HCT116 (cell line): ENCODE results near the gene CFAP47. TPM values are rescaled to one million over a fixed set of nuclear protein-coding genes. Genes with fewer than 3 reads are reported as not detected.
"Not testable (repeated sequence)": the region's sequence is repeated elsewhere in the genome, so short reads cannot be mapped to it uniquely, and the experiment has no call there.

ENCODE experiments used
- ATAC-seq: fragments of 200-7000 bp; cut with Tn5 transposase; 2 replicates; pipeline ENCODE4 v1.9.1; 2020; ENCODE audit warnings: mild to moderate bottlenecking, moderate library complexity
- BruUV-seq: library from RNA; stranded (reverse); fragments of 400-500 nt; replicated peaks from 2 replicates; lab custom pipeline; 2021; lab: Mats Ljungman, UMichigan
- CTCF ChIA-PET: fragments of 300-600 bp; sonication (Branson Sonifier 250); formaldehyde crosslinking; loops from one replicate; lab custom pipeline; 2021; ENCODE audit warnings: antibody characterized with exemption; lab: Charles Lee
- POLR2A ChIA-PET: fragments of 300-600, 350-600 bp; sonication (Branson Sonifier 250); formaldehyde crosslinking; loops from one replicate; lab custom pipeline; 2021; ENCODE audit warnings: antibody characterized with exemption; lab: Charles Lee
- RAD21 ChIA-PET, 2 experiments: fragments of 300-600 bp; sonication (Branson Sonifier 250); formaldehyde crosslinking; loops; one replicate each; lab custom pipeline; 2023; ENCODE audit warnings: low total read pairs in 2 of 2; ENCODE audit not compliant: uncharacterized antibody in 2 of 2, unreplicated experiment in 2 of 2, low non-redundant PET in 1 of 2; lab: Charles Lee
- DNase-seq: peaks from one replicate; pipeline ENCODE4 v3.0.0-alpha.2; 2010; ENCODE audit warnings: low read depth, low spot score
- H2AFZ ChIP-seq: fragments of 200-600 bp; shearing (Covaris generic), sonication (generic); 2 replicates; pipeline ENCODE4 v1.6.1; 2017; ENCODE audit warnings: low read depth, mixed run types, mixed read lengths, antibody characterized with exemption, low read length; ENCODE audit not compliant: poor library complexity, severe bottlenecking
- H3K27ac ChIP-seq: 2 replicates; pipeline ENCODE4 v1.5.1; 2012; ENCODE audit warnings: low read depth, low read length
- H3K27me3 ChIP-seq: fragments of 200-600 bp; sonication (generic); 2 replicates; pipeline ENCODE4 v1.6.1; 2016; ENCODE audit warnings: mixed run types, low read length, mixed read lengths; ENCODE audit not compliant: insufficient read depth
- H3K36me3 ChIP-seq, 2 experiments: fragments of 200-500 bp in 1 of 2; fragments of 200-600 bp in 1 of 2; sonication (Bioruptor generic) in 1 of 2; sonication (generic) in 1 of 2; 2 replicates each; pipeline versions ENCODE4 v1.5.1 to v1.6.1; 2014 to 2016; ENCODE audit warnings: low read length in 2 of 2, inconsistent platforms in 1 of 2, mixed read lengths in 1 of 2, mixed run types in 1 of 2; ENCODE audit not compliant: insufficient read depth in 2 of 2, control insufficient read depth in 1 of 2
- H3K4me1 ChIP-seq, 2 experiments: fragments of 200-600 bp in 1 of 2; sonication (generic) in 1 of 2; 2 replicates each; pipeline versions ENCODE4 v1.5.1 to v1.6.1; 2012 to 2017; ENCODE audit warnings: low read length in 2 of 2, inconsistent platforms in 1 of 2, mild to moderate bottlenecking in 1 of 2, mixed read lengths in 1 of 2, mixed run types in 1 of 2, moderate library complexity in 1 of 2; ENCODE audit not compliant: insufficient read depth in 2 of 2, control insufficient read depth in 1 of 2
- H3K4me2 ChIP-seq: fragments of 200-600 bp; sonication (generic); 2 replicates; pipeline ENCODE4 v1.6.1; 2017; ENCODE audit warnings: mixed run types, low read length, mixed read lengths
- H3K4me3 ChIP-seq, 2 experiments: fragments of 200-600 bp in 1 of 2; sonication (generic) in 1 of 2; replicated peaks in 1 of 2; 2 replicates each; pipeline ENCODE4 v1.5.1; 2011 to 2016; ENCODE audit warnings: low read length in 2 of 2, control low read depth in 1 of 2, low read depth in 1 of 2, mild to moderate bottlenecking in 1 of 2, mixed read lengths in 1 of 2, mixed run types in 1 of 2
- H3K79me2 ChIP-seq: fragments of 200-600 bp; sonication (generic); 2 replicates; pipeline ENCODE4 v1.6.1; 2017; ENCODE audit warnings: mild to moderate bottlenecking, mixed run types, low read length, moderate library complexity, mixed read lengths; ENCODE audit not compliant: insufficient read depth
- H3K9ac ChIP-seq: fragments of 200-600 bp; sonication (generic); 2 replicates; pipeline ENCODE4 v1.6.1; 2016; ENCODE audit warnings: low read length, mixed read lengths
- H3K9me2 ChIP-seq: fragments of 200-600 bp; sonication (generic), shearing (Covaris generic); 2 replicates; pipeline ENCODE4 v1.6.1; 2017; ENCODE audit warnings: mixed run types, mild to moderate bottlenecking, moderate library complexity; ENCODE audit not compliant: insufficient read depth
- H3K9me3 ChIP-seq, 2 experiments: fragments of 200-500 bp in 1 of 2; fragments of 200-600 bp in 1 of 2; sonication (Bioruptor generic) in 1 of 2; sonication (generic) in 1 of 2; 2 replicates each; pipeline ENCODE4 v1.6.1; 2014 to 2017; ENCODE audit warnings: low read length in 2 of 2, mixed read lengths in 2 of 2, inconsistent platforms in 1 of 2, low read depth in 1 of 2, mild to moderate bottlenecking in 1 of 2, mixed run types in 1 of 2, moderate library complexity in 1 of 2; ENCODE audit not compliant: control insufficient read depth in 1 of 2, insufficient read depth in 1 of 2
- H4K20me1 ChIP-seq: fragments of 200-600 bp; sonication (generic), shearing (Covaris generic); 2 replicates; pipeline ENCODE4 v1.6.1; 2017; ENCODE audit warnings: mixed run types, mild to moderate bottlenecking, moderate library complexity; ENCODE audit not compliant: insufficient read depth
- POLR2A ChIP-seq: IDR thresholded peaks from 2 replicates; pipeline ENCODE4 v1.7.0; 2011; ENCODE audit warnings: borderline replicate concordance; ENCODE audit not compliant: insufficient read depth, insufficient read length; ENCODE audit errors: extremely low read depth
- intact Hi-C: fragments of 100-400 bp; cut with micrococcal nuclease; formaldehyde crosslinking; loops from 2 replicates; pipeline ENCODE4 v1.10.0; 2022
- total RNA-seq: library from RNA; stranded (reverse); gene quantifications from one replicate; pipeline ENCODE4 v1.2.1, GENCODE V29; 2021; ENCODE audit not compliant: unreplicated experiment
- TF ChIP-seq, protein P1 (sequence below): IDR thresholded peaks from 2 replicates; pipeline ENCODE4 v1.6.1; 2012

Gene CFAP47
- total RNA-seq, 1 experiment from 2014 or later = not detected

DNA sequence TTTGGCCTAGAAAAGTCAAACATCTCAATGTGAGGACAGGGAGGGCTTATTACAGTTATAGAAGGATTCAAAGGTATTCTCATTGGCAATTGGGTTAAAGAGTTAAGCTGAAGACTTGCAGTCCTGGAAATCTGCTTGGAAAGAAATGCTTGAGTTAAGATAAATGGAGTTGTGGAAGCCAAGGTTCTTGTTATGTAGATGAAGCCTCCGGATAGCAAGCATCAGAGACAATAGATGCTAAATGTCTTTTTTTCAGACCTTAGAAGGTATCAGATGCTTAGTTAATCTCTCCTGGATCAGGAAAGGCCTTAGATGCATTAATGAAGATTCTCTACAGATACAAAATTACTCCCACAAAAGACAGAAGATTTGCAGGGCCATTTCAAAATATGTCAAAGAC is 299.3 kb downstream of the CFAP47 start:
- Histone ChIP-seq H3K79me2 (no peaks in the 10 kb centered on the region), H3K4me1 (no peaks in the 10 kb centered on the region), H3K27me3 (no peaks in the 10 kb centered on the region), H3K36me3 (no peaks in the 10 kb centered on the region), H3K9me3 (no peaks in the 10 kb centered on the region), H3K27ac (no peak overlapping the region), H3K9ac (no peak overlapping the region), H2AFZ (no peak overlapping the region), H4K20me1 (no peaks in the 10 kb centered on the region), H3K4me2 (no peak overlapping the region), H3K9me2 (no peaks in the 10 kb centered on the region), H3K4me3 (no peak overlapping the region)
- ChIA-PET RAD21 (no interaction called here), POLR2A (no interaction called here), CTCF (no interaction called here)
- TF ChIP-seq, protein P1, sequence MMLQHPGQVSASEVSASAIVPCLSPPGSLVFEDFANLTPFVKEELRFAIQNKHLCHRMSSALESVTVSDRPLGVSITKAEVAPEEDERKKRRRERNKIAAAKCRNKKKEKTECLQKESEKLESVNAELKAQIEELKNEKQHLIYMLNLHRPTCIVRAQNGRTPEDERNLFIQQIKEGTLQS = no peak
- TF ChIP-seq POLR2A = no peak
- DNase-seq (no peak), ATAC-seq (no peak)
- intact Hi-C loops = no loop called here
- no TSS peak for BruUV-seq

DNA sequence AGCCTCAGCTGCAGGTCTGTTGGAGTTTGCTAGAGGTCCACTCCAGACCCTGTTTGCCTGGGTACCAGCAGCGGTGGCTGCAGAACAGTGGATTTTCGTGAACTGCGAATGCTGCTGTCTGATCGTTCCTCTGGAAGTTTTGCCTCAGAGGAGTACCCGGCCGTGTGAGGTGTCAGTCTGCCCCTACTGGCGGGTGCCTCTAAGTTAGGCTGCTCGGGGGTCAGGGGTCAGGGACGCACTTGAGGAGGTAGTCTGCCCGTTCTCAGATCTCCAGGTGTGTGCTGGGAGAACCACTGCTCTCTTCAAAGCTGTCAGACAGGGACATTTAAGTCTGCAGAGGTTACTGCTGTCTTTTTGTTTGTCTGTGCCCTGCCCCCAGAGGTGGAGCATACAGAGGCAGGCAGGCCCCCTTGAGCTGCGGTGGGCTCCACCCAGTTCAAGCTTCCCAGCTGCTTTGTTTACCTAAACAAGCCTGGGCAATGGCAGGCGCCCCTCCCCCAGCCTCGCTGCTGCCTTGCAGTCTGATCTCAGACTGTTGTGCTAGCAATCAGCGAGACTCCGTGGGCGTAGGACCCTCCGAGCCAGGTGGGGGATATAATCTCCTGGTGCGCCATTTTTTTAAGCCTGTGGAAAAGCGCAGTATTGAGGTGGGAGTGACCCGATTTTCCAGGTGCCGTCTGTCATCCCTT is 315.4 kb downstream of the CFAP47 start:
- H3K4me2 ChIP-seq, H3K27me3 ChIP-seq, ATAC-seq, POLR2A ChIA-PET, BruUV-seq, DNase-seq, H3K36me3 ChIP-seq, H3K9me3 ChIP-seq, intact Hi-C loops, H3K4me3 ChIP-seq, CTCF ChIA-PET, H2AFZ ChIP-seq, H3K27ac ChIP-seq, H3K9ac ChIP-seq, H3K79me2 ChIP-seq, H4K20me1 ChIP-seq, H3K4me1 ChIP-seq, RAD21 ChIA-PET, H3K9me2 ChIP-seq: not testable (repeated sequence)
